IPS DF 4.7 (cell line): Measurements from ENCODE around the gene PCGF3.

Experiments
- DNase-seq: peaks from one replicate; pipeline ENCODE4 v3.0.0-alpha.2; 2013; ENCODE audit warnings: low spot score; ENCODE audit errors: extremely low read depth

Gene PCGF3, protein sequence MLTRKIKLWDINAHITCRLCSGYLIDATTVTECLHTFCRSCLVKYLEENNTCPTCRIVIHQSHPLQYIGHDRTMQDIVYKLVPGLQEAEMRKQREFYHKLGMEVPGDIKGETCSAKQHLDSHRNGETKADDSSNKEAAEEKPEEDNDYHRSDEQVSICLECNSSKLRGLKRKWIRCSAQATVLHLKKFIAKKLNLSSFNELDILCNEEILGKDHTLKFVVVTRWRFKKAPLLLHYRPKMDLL

GRCh38 chr4:705278-706082, at the start of gene PCGF3:
PCGF3 (plus strand) TSS chr4:705832; CDS start chr4:733681, 27,849 bp downstream.
- no peak for DNase-seq

- no peak for DNase-seq
Observed at GRCh38 chr4:656436-657337, 48.9 kb upstream of the PCGF3 start.

DNA sequence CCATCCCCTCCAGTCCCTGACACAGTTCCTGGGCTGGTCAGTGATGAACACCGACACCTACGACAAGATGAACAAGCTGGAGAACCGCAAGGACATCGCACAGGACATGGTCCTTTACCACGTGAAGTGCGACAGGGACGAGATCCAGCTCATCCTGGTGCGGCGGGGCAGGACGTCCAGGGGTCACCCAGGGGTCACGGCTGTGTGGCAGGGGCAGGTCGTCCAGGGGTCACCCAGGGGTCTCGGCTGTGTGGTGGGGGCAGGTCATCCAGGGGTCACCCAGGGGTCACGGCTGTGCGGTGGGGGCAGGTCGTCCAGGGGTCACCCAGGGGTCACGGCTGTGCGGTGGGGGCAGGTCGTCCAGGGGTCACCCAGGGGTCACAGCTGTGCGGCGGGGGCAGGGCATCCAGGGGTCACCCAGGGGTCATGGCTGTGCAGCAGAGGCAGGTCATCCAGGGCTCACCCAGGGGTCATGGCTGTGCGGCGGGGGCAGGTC, 48.2 kb upstream of the PCGF3 start:
- DNase-seq = no peak

DNA sequence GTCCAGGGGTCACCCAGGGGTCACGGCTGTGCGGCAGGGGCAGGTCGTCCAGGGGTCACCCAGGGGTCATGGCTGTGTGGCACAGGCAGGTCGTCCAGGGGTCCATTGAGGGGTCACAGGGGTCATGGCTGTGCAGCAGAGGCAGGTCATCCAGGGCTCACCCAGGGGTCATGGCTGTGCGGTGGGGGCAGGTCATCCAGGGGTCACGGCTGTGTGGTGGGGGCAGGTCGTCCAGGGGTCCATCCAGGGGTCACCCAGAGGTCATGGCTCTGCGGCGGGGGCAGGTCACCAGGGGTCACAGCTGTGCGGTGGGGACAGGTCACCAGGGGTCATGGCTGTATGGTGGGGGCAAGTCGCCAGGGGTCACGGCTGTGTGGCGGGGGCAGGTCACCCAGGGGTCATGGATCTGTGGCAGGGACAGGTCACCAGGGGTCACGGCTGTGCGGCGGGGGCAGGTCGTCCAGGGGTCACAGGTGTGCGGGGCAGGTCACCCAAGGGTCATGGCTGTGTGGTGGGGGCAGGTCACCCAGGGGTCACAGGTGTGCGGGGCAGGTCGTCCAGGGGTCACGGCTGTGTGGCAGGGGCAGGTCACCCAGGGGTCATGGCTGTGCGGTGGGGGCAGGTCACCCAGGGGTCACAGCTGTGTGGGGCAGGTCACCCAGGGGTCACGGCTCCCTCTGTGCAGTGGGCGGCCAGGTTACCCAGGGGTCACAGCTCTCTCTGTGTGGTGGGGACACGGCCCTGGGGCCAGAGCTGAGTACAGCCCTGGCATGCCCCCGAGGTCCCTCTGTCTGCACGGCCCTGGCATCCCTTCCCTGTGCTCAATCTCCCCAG, 47.6 kb upstream of the PCGF3 start:
- DNase-seq = no peak

DNA sequence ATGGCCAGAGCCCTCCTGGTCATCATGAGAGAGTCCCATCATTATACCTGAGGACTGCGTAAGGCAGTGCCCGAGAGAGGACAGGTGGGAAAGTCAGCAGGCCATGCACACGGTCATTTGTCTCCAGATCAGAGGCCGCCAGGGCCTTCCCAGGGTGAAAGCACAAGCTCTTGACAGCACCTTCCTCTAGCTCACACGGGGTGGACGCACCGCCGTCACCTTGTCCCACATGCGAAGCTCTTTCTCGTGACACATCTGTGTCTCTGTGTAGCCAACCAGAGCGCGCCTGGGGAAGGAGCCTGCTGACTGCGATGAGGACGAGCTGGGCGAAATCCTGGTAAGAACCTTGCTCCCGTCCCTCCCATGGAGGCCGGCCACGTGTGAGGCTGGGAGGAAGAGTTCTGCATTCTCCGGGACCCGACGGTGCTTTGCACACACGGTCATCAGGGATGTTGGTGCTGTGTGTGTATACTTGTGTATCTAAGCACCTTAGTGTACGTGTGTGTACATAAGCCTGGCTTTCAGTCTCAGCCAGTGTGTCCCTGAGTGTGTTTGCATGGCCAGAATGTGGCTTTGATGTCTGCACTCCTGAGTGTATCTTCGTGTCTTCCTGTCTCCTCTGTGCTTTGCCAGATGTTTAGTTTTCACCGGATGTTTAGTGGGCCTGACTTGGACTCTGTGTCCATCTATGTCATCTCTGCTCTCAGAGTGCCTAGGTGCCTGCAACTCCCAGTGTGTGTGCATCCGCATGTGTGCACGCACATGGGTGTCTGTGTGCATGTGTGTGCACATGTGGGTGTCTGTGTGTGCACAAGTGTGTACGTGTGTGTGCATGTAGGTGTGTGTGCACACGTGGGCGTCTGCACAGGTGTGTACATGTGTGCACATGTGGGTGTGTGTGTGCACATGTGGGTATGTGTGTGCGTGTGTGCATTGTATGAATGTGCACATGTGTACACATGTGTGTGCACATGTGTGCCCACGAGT, 46.7 kb upstream of the PCGF3 start:
- DNase-seq = no peak

- DNase-seq = no peak
Observed at GRCh38 chr4:659851-660250, 45.8 kb upstream of the PCGF3 start.

- DNase-seq = no peak
Observed at GRCh38 chr4:660401-660800, 45.2 kb upstream of the PCGF3 start.

DNA sequence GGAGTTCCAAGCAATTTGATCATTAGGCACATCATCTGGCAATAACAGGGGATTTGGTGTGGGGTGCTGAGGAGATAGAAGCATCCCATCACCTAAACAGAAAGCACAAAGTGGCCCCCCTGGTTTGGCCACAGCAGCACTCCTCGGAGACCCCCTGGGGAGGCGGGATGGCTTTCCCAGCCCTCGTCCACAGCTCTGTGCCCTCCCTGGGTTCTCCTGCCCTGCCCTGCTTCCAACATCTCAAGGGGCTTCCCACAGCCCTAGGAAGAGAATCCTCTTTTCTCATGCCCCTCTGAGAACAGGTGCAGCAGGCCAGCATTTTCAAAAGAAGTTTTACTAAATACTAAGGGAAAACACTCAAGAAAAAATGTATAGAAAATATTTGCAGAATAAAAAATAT, 44.4 kb upstream of the PCGF3 start:
- no peak for DNase-seq

GRCh38 chr4:661881-662761, 43.5 kb upstream of the PCGF3 start:
- DNase-seq = no peak

DNA sequence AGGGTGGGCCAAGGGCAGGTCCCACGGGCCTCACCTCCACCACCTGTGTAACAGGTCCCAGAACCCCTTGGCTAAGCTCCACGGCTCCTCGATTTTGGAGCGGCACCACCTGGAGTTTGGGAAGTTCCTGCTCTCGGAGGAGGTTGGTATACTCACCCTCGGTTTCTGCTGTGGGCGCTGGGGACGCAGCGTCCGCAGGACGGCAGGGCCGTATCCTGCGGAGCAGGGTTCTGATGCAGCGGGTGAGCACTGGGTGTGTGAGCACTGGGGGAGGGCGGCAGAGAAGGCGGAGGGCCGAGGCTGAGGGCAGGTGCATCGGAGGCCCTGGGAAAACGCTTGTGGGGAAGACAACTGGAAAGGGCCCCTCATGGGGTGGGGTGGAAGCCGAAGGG, 42.6 kb upstream of the PCGF3 start:
- no peak for DNase-seq

DNA sequence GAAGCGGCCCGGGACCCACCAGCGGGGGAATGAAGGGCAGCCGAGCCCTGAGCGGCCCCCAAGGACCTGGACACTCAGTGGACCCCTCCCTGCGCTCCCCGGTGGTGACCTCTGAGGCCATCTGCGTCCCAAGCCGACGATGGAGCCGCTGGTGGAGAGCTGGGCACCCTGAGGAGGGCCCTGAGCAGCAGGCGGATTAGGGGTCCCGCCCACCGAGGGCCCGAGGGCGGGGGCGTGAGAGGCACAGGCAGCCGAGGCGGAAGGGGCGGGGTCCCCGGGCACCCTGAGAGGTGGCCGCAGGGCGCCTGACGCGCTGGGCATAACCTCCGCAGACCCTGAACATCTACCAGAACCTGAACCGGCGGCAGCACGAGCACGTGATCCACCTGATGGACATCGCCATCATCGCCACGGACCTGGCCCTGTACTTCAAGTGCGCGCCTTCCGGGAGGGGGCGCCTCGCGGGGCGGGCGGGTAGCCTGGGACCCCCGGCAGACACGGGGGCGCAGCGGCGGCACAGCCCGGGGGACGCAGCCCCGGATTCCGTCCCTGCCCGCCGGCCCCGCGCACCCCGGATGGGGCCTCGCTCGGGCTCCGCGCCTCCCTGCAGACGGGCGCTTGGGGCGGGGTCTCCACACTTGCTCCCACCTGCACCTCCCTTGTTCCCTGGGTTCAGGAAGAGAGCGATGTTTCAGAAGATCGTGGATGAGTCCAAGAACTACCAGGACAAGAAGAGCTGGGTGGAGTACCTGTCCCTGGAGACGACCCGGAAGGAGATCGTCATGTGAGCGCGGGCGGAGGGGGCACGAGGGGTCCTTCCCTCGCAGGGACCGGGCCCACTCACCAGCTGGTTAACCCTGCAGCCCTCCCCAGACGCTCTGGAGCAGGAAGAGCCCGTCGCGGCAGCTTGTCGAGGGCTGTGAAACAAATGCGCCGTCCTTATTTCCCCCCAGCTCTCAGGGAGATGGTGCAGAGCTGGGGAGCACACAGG, 41.9 kb upstream of the PCGF3 start:
- no peak for DNase-seq

DNA sequence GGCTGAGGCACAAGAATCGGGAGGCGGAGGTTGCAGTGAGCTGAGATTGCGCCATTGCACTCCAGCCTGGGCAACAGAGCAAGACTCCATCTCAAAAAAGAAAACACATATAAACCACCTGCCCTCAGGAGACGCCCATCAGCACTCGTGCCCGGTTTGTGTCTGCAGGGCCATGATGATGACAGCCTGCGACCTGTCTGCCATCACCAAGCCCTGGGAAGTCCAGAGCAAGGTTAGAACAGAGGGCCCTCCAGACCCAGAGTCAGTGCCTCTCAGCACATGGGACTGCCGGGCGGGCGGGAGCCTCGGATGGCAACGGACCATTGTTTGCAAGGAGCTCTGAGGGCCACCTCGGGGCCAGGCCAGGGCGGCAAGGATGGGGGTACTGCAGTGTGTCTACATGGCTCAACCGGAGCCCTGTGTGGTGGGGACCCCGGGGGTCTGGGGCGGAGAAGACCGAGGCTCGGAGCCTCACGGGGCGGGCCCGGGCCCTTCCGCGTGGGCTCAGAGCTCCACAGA, 40.9 kb upstream of the PCGF3 start:
- no peak for DNase-seq

DNA sequence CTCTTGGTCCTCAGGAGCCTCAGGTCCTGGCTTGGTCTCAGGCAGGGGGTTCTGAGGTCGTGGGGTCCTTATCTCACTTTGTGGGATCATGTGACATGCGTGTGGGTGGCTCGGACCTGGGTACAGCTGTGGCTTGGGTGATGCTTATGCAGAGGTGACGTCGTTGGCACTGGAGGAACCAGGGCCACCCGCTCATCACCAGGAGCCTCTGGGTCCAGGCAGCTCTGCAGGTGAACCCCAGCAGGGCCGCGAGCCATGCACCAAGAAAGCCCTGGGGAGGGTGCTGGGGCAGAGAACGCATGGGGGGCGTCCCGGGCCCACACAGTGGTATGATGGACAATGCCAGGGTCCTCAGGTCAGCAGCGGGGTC, 40.3 kb upstream of the PCGF3 start:
- no peak for DNase-seq

DNA sequence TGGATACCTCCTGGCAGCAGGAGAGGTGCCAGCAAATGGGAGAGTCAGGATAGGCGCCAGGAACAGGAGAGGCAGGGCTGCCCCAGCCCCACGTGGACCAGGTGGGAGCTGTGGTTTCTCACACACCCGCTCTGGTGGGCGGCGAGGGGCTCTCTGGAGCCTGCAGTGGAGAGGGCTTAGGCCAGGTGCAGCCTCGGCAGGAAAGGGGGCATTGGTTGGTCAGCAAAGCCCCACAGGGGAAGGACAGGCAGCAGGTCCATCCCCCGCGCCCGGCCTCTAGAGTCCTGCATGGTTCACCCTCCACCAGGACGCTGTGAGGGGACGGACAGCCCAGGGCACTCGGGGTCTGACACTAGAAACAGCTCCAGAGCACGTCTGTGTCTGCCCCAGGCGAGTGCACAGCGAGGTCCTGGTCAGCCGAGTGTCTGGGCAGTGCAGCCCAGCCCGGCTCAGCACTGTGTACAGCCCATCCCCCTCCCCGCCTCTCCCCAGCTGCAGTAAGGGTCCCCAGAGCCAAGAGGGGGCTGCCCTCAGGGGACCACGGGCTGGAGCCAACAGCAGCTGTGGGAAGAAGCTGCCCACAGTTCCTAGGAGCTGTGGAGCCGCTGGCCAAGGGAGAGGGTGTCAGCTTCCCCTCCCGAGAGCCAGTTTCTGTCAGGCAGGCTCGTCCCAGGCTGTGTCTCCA, 39.7 kb upstream of the PCGF3 start:
- no peak for DNase-seq

DNA sequence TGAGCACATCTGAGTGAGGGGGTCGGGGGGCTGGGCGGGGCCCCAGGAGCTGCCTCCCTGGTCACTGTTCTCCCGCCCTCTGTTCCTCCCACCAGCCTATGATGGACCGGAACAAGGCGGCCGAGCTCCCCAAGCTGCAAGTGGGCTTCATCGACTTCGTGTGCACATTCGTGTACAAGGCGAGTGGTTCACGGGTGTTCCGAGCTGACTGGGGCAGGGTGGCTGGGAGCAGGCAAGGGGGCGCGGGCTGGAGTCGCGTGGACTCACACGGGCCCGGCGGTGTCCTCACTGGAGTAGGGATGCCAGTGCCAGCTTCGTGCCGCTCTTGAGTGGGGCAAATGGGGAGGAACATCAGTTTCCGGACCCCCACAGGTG, 39.2 kb upstream of the PCGF3 start:
- DNase-seq = no peak

DNA sequence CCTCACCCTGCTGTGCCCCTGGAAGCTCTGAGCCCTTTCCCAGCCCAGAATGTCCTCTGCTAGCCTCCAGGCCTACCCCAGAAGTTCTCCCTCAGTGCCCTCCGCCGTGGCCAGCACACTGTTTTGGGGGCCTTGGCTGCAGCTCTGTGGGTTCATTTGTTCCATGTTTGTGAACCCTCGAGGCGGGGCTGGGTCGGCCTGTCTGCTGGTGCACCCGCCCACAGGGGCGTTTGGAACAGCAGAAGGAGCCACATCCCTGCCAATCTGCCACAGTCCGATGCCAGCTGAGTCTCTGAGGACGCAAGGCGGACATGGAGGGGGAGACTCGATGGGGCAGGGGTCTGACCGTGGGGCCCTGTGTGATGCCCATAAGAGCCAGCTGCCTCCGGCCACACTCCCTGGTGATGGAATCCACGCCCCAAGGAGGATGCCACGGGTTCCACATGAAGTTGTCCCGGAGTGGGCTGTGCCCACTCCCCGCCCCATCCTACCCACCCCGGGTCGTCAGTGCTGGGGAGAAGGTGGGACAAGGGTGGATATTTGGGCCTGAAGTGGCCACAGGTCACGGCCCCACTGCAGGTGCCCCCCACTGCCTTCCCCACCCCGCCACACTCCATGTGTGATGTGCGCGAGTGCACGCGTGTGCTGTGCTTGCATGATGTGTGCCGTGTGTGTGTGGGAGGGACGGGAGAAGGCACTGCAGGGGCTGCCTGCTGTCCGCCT, 38.6 kb upstream of the PCGF3 start:
- no peak for DNase-seq
